Pancreas (tissue), 10 donors: ENCODE results near the gene ZNF195. TPM values are rescaled to one million over a fixed set of nuclear protein-coding genes. Genes with fewer than 3 reads are reported as not detected.

Experiments used
- ATAC-seq, 4 donors: fragments of 200-7000 bp; cut with Tn5 transposase; one replicate each; pipeline versions ENCODE4 v1.8.0 to v1.9.1; 2020; ENCODE audit warnings: mild to moderate bottlenecking in 4 of 4, moderate library complexity in 4 of 4
- DNase-seq, 6 donors: peaks; one replicate each; pipeline ENCODE4 v3.0.0-alpha.2; 2020
- FAIRE-seq: peaks from 2 replicates; lab custom pipeline; 2012; peaks lifted over from hg19 to GRCh38; lab: Jason Lieb, UNC
- H3K27ac ChIP-seq, 4 donors: fragments of 200-600 bp; sonication (generic); 1 replicate in 3 of 4; 2 replicates in 1 of 4; pipeline versions ENCODE4 v1.5.0 to v1.8.0; 2020
- H3K27me3 ChIP-seq, 4 donors: fragments of 200-600 bp; one replicate each; pipeline ENCODE4 v1.8.0; 2021
- H3K36me3 ChIP-seq, 3 donors: fragments of 200-600 bp; sonication (generic) in 1 of 3; one replicate each; pipeline versions ENCODE4 v1.5.0 to v1.8.0; 2020 to 2021
- H3K4me1 ChIP-seq, 3 donors: fragments of 200-600 bp; one replicate each; pipeline ENCODE4 v1.8.0; 2021
- H3K4me3 ChIP-seq, 4 donors: fragments of 200-600 bp; sonication (generic) in 2 of 4; one replicate each; pipeline versions ENCODE4 v1.5.0 to v1.8.0; 2020 to 2021
- H3K9me3 ChIP-seq, 4 donors: fragments of 200-600 bp; one replicate each; pipeline ENCODE4 v1.8.0; 2021
- WGBS, 2 donors: extraction: QIAGEN DNeasy Blood & Tissue Kit; methylation state at CpG; one replicate each; pipeline ENCODE4 v1.1.7; 2013; 5-methylcytosine and 5-hydroxymethylcytosine counted together
- intact Hi-C, 3 donors: fragments of 100-400 bp; cut with DNase I; formaldehyde crosslinking; loops; one replicate each; pipeline versions ENCODE4 v1.11.1 to v1.14.2; 2022
- polyA plus RNA-seq, 2 donors: library from polyadenylated mRNA; stranded (reverse); fragments of 200-250 nt; gene quantifications; one replicate each; pipeline ENCODE4 v1.2.3, GENCODE V29; 2013
- total RNA-seq, 6 donors: library from RNA; stranded (reverse); fragmentation: NEBNext Ultra II Directional in 4 of 6; extraction: Animal tissue kit (Norgen Biotek cat#: 25700) in 4 of 6; gene quantifications; one replicate each; pipeline versions ENCODE4 v1.2.1 to v1.2.4, GENCODE V29; 2021 to 2023
- TF ChIP-seq, protein P1 (sequence below), 4 donors: fragments of 200-600 bp; sonication (generic) in 3 of 4; IDR thresholded peaks; one replicate each; pipeline versions ENCODE4 v1.5.0 to v1.8.0; 2021; ENCODE audit warnings: antibody characterized with exemption in 4 of 4
- donor health status: healthy with polysubstance abuse.
- donor health status: DM: no; HTN: no; CAD: no; lungs with moderate emphysema.
- donor health status: DM: no; HTN: no; CAD: no.
- donor health status: control.
- donor health status: control.
- donor health status: Bipolar disorder and iron deficiency.
- donor health status: DM: yes; HTN: yes; CAD: no.
- donor health status: DM: no; HTN: no; CAD: no.
- donor health status: DM: no; HTN: no; CAD: no.
- donor health status: DM: yes; HTN: yes; CAD: no.

Gene ZNF195
- total and polyA plus RNA-seq, 8 donors: 11.4 to 20.4 (median 14.4) TPM

DNA sequence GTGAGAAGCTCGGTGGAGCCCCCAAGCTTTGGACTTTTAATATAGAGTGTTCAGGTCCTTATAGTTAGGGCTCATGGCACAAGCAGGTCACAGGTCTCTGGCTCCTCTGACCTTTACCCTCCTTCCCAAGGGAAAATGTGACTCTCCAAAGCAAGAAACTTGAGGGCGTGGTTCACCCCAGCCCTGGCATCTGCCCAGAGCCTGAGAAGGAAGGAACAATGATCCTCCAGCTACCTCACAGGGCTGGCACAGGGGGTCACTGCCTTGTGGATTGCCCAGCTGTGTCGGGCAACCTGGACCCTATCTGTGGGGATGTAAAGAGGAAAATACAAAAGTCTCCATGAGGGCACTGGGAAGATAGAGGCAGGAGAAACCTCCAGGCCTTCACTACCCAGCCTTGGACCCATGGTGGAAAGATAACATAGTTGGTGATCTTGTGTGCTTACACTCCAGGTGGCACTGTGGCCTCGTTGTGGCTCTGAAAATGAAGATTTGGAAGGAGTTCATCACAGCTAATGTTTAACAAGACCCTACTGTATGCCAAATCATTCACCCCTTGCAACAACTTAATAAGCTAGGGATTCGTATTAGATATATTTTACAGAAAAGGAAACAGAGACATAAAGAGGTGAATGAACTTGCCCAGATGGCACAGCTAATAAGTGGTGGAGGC lies 3.8 kb upstream of the ZNF195 start:
- intact Hi-C loops: no loop called here
- TF ChIP-seq, protein P1, sequence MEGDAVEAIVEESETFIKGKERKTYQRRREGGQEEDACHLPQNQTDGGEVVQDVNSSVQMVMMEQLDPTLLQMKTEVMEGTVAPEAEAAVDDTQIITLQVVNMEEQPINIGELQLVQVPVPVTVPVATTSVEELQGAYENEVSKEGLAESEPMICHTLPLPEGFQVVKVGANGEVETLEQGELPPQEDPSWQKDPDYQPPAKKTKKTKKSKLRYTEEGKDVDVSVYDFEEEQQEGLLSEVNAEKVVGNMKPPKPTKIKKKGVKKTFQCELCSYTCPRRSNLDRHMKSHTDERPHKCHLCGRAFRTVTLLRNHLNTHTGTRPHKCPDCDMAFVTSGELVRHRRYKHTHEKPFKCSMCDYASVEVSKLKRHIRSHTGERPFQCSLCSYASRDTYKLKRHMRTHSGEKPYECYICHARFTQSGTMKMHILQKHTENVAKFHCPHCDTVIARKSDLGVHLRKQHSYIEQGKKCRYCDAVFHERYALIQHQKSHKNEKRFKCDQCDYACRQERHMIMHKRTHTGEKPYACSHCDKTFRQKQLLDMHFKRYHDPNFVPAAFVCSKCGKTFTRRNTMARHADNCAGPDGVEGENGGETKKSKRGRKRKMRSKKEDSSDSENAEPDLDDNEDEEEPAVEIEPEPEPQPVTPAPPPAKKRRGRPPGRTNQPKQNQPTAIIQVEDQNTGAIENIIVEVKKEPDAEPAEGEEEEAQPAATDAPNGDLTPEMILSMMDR (IDR thresholded peaks at IDR 0.05): no peak
- no peak overlapping the region for H3K4me3 ChIP-seq
- H3K9me3 ChIP-seq: no peaks in the 10 kb centered on the region
- FAIRE-seq (no peak), DNase-seq (no peak), ATAC-seq (no peak)
- 69 to 74% methylated on average over 5 of the region's 5 CpGs for WGBS, 2 donors
- H3K27ac ChIP-seq: no peak overlapping the region
- no peaks in the 10 kb centered on the region for H3K27me3 ChIP-seq
- no peaks in the 10 kb centered on the region for H3K36me3 ChIP-seq
- H3K4me1 ChIP-seq: peaks cover 0 to 5% (median 4%) of the 10 kb centered on the region in 3 donors

DNA sequence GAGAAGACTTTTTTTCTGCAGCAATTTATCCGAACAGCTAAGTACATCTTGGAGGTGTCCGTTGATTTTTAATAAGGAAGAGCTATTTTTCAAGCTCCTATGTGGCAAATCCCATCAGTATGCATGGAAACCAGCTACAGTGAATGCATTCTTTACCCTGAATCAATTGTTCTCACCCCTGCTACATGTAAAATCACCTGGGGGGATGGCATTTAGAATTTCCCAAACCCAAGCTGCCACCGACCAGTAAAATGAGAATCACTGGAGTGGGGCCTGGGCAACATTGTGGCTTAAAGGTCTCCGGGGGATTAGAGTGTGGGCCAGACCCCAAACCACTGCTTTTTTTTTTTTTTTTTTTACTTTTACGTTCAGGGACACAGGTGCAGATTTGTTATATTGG lies 2.8 kb upstream of the ZNF195 start:
- H3K27me3 ChIP-seq: no peaks in the 10 kb centered on the region
- no peak overlapping the region for H3K4me3 ChIP-seq
- no peak for ATAC-seq
- no peak overlapping the region for H3K27ac ChIP-seq
- no peak for FAIRE-seq
- peaks cover 0 to 14% (median 4%) of the 10 kb centered on the region in 3 donors for H3K4me1 ChIP-seq
- DNase-seq: no peak
- intact Hi-C loops: no loop called here
- 82 to 85% methylated on average over 5 of the region's 5 CpGs for WGBS, 2 donors
- no peaks in the 10 kb centered on the region for H3K9me3 ChIP-seq
- TF ChIP-seq, protein P1 (IDR thresholded peaks at IDR 0.05): no peak
- no peaks in the 10 kb centered on the region for H3K36me3 ChIP-seq

DNA sequence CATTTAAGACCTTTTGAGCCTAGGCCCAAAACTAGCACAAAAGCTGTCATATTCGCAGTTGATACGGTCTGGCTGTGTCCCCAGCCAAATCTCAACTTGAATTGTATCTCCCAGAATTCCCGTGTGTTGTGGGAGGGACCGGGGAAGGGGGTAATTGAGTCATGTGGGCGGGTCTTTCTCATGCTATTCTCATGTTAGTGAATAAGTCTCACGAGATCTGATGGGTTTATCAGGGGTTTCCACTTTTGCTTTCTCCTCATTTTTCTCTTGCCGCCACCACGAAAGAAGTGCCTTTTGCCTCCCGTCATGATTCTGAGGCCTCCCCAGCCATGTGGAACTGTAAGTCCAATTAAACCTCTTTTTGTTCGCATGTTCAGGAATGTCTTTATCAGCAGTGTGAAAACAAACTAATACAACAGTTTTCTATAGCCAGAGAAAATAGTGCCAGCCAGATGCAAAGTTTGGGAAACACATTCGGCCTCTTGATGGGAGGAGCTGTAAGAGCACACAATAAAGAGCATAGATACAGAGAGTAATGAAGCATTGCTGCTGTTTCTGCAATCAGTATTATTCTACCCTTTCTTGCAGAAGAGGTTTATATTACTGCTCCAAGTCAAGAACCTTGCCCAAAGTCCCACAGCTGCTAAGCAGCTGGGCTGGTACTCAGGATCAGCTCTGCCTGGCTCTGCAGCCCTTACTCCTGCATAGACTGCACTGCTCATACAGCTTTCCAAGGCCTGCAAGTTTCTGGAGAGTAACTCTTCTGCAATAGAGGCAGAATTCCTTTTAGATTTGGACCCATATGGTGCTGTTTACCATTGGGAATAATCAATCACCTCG lies 2.0 kb upstream of the ZNF195 start:
- peak overlapping the region in 1 of 4 donors; percentile 7 for H3K4me3 ChIP-seq
- DNase-seq: no peak
- peaks cover 0 to 19% (median 4%) of the 10 kb centered on the region in 3 donors for H3K4me1 ChIP-seq
- H3K36me3 ChIP-seq: no peaks in the 10 kb centered on the region
- FAIRE-seq: no peak
- no peaks in the 10 kb centered on the region for H3K9me3 ChIP-seq
- TF ChIP-seq, protein P1 (IDR thresholded peaks at IDR 0.05): no peak
- no peak for ATAC-seq
- intact Hi-C loops: no loop called here
- no peaks in the 10 kb centered on the region for H3K27me3 ChIP-seq
- H3K27ac ChIP-seq: no peak overlapping the region
- 67 to 73% methylated on average over 12 of the region's 12 CpGs for WGBS, 2 donors

DNA sequence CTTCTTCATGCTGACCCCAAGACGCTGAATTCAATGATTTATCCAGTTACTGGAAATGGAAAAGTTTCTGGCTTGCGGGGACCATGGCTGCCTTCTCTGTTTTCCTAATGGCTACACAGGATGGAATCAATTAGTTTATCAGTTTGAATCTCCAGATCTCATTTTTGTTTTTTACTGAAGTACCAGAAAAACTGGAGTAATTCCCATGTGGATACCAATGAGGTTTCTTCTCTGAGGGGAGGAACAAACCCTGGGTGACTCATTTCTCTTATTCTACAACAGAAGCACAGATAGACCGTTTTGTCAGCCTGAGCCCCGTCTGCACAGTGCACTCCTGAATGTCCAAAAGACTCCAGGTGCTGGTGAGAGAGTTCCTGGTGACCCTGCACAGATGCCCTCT lies 3.4 kb downstream of the ZNF195 start:
- 81 to 92% methylated on average over 4 of the region's 4 CpGs for whole genome bisulfite sequencing, 2 donors
- intact Hi-C loops: no loop called here
- no peak for DNase-seq
- no peak overlapping the region for H3K27ac ChIP-seq
- H3K9me3 ChIP-seq: no peaks in the 10 kb centered on the region
- ATAC-seq: no peak
- H3K4me3 ChIP-seq: no peak overlapping the region
- H3K36me3 ChIP-seq: peaks cover 0 to 3% (median 0%) of the 10 kb centered on the region in 3 donors
- no peaks in the 10 kb centered on the region for H3K27me3 ChIP-seq
- TF ChIP-seq, protein P1 (IDR thresholded peaks at IDR 0.05): no peak
- no peak for FAIRE-seq
- H3K4me1 ChIP-seq: peaks cover 0 to 19% (median 4%) of the 10 kb centered on the region in 3 donors
